ENCODE data around the gene CXCL11. TPM values are rescaled to one million over a fixed set of nuclear protein-coding genes. Genes with fewer than 3 reads are reported as not detected.

The CXCL11 gene
- total and polyA plus RNA-seq, 9 of the 15 experiments (the other 6 are each of a cell fraction or from before 2014, with no cell fraction given), result 2.1 to 9.1 (median 4.5) TPM

- in situ Hi-C loops (cut with MboI), result loop anchor here (5.0 kb wide), 1 partner anchor 69 kb away; no protein-coding TSS in a partner anchor
- Histone ChIP-seq H3K27ac (ENCODE audit: extremely low read depth, low read depth, low read length) (no peak overlapping the region), H3K4me3 (no peak overlapping the region), H4K20me1 (replicated peaks; ENCODE audit: control insufficient read depth, insufficient read depth, low read length) (no peaks in the 10 kb centered on the region), H2AFZ (ENCODE audit: low read depth, low read length) (no peak overlapping the region), H3K79me2 (ENCODE audit: control insufficient read depth, insufficient read depth, low read length) (no peaks in the 10 kb centered on the region), H3K9me3 (replicated peaks; ENCODE audit: control insufficient read depth, insufficient read depth, low read depth, low read length) (no peaks in the 10 kb centered on the region), H3K9ac (ENCODE audit: insufficient read depth in 1 of 2, low read depth in 2 of 2, low read length in 2 of 2) (no peak overlapping the region), H3K36me3 (ENCODE audit: control insufficient read depth, insufficient read depth, low read length) (no peaks in the 10 kb centered on the region), H3K9me1 (ENCODE audit: control insufficient read depth, insufficient read depth, low read length) (no peaks in the 10 kb centered on the region), H3K27me3 (ENCODE audit: control insufficient read depth in 2 of 2, insufficient read depth in 2 of 2, low read length in 2 of 2) (no peaks in the 10 kb centered on the region), H3K4me1 (replicated peaks in 1 of 2; ENCODE audit: control insufficient read depth in 2 of 2, insufficient read depth in 2 of 2, low read length in 2 of 2) (no peaks in the 10 kb centered on the region), H3K4me2 (ENCODE audit: insufficient read depth, low read length) (no peak overlapping the region)
- CTCF ChIA-PET (ENCODE audit: low intra/inter-chr PET ratio), result interaction anchor here (0.7 to 1.9 kb wide), 3 partner anchors 68 to 225 kb away, joined by 3 to 10 read pairs (median 4); no protein-coding TSS in a partner anchor
- intact Hi-C loops (cut with micrococcal nuclease), result loop anchor here (2.0 to 5.0 kb wide), 3 partner anchors 20 to 169 kb away; no protein-coding TSS in a partner anchor
- no peak for DNase-seq (ENCODE audit: extremely low read depth in 1 of 4, low spot score in 3 of 4)
- FAIRE-seq, result no peak
- POLR2A ChIA-PET, result no interaction called here
- WGBS (ENCODE audit: insufficient coverage, low coverage, missing lambda C conversion rate), result 34% methylated on average over 3 of the region's 3 CpGs
- no TSS peak for BruUV-seq (replicated peaks)
- TF ChIP-seq SIN3B (IDR thresholded peaks at IDR 0.05; ENCODE audit: low read depth), result no peak
- no peak for ATAC-seq
Observed at GRCh38 chr4:76066546-76066945, 30.7 kb upstream of the CXCL11 start.

- Histone ChIP-seq H3K9me1 (ENCODE audit: control insufficient read depth, insufficient read depth, low read length) (no peaks in the 10 kb centered on the region), H3K4me2 (ENCODE audit: insufficient read depth, low read length) (no peak overlapping the region), H3K27ac (ENCODE audit: extremely low read depth, low read depth, low read length) (no peak overlapping the region), H3K9me3 (replicated peaks; ENCODE audit: control insufficient read depth, insufficient read depth, low read depth, low read length) (no peaks in the 10 kb centered on the region), H3K27me3 (ENCODE audit: control insufficient read depth in 2 of 2, insufficient read depth in 2 of 2, low read length in 2 of 2) (no peaks in the 10 kb centered on the region), H2AFZ (ENCODE audit: low read depth, low read length) (no peak overlapping the region), H3K36me3 (ENCODE audit: control insufficient read depth, insufficient read depth, low read length) (no peaks in the 10 kb centered on the region), H4K20me1 (replicated peaks; ENCODE audit: control insufficient read depth, insufficient read depth, low read length) (no peaks in the 10 kb centered on the region), H3K9ac (ENCODE audit: insufficient read depth in 1 of 2, low read depth in 2 of 2, low read length in 2 of 2) (no peak overlapping the region), H3K4me1 (replicated peaks in 1 of 2; ENCODE audit: control insufficient read depth in 2 of 2, insufficient read depth in 2 of 2, low read length in 2 of 2) (no peaks in the 10 kb centered on the region), H3K4me3 (no peak overlapping the region), H3K79me2 (ENCODE audit: control insufficient read depth, insufficient read depth, low read length) (no peaks in the 10 kb centered on the region)
- no peak for DNase-seq (ENCODE audit: extremely low read depth in 1 of 4, low spot score in 3 of 4)
- no peak for FAIRE-seq
- ChIA-PET CTCF (ENCODE audit: low intra/inter-chr PET ratio) (no interaction called here), POLR2A (interaction anchor here (0.6 kb wide), 1 partner anchor 45 kb away, joined by 3 read pairs; no protein-coding TSS in a partner anchor)
- BruUV-seq (replicated peaks), result no TSS peak
- in situ Hi-C loops (cut with MboI), result no loop called here
- intact Hi-C loops (cut with micrococcal nuclease), result no loop called here
- ATAC-seq, result no peak
- WGBS (ENCODE audit: insufficient coverage, low coverage, missing lambda C conversion rate), result 10% methylated on average over 1 of the region's 1 CpG
- no peak for TF ChIP-seq MIER1 (IDR thresholded peaks at IDR 0.05; ENCODE audit: low read depth)
- TF ChIP-seq FOXJ2 (tag; IDR thresholded peaks at IDR 0.05), result no peak
- TF ChIP-seq RFX1 (IDR thresholded peaks at IDR 0.05), result no peak
- TF ChIP-seq ZNF280B (CRISPR knock-in tag; IDR thresholded peaks at IDR 0.05), result no peak
- TF ChIP-seq HNRNPH1 (optimal IDR thresholded peaks at IDR 0.05; ENCODE audit: low read depth, low read length), result no peak
- TF ChIP-seq ZNF655 (CRISPR knock-in tag; IDR thresholded peaks at IDR 0.05), result no peak
- TF ChIP-seq DLX4 (CRISPR knock-in tag; IDR thresholded peaks at IDR 0.05), result no peak
- no peak for TF ChIP-seq HLTF (IDR thresholded peaks at IDR 0.05)
- no peak for TF ChIP-seq ZNF431 (CRISPR knock-in tag; IDR thresholded peaks at IDR 0.05)
- TF ChIP-seq NEUROD1 (IDR thresholded peaks at IDR 0.05; ENCODE audit: borderline replicate concordance, low read depth, low read length, partially characterized antibody), result no peak
- no peak for TF ChIP-seq NRF1 (conservative IDR thresholded peaks at IDR 0.05 in 1 of 2, IDR thresholded peaks at IDR 0.05 in 1 of 2)
Observed at GRCh38 chr4:76061982-76062381, 26.1 kb upstream of the CXCL11 start.
